Adipocyte (in vitro differentiated cells): ENCODE results near the gene CCDC136.

Source experiments
- DNase-seq: peaks from one replicate; pipeline ENCODE4 v3.0.0-alpha.2; 2015; ENCODE audit warnings: low read depth
- H3K27me3 ChIP-seq: replicated peaks from 2 replicates; pipeline ENCODE4 v1.7.0; 2013; ENCODE audit warnings: mild to moderate bottlenecking, low read length, moderate library complexity; ENCODE audit not compliant: control insufficient read depth, insufficient read depth
- H3K36me3 ChIP-seq: 2 replicates; pipeline ENCODE4 v1.7.0; 2013; ENCODE audit warnings: low read length, mild to moderate bottlenecking, moderate library complexity; ENCODE audit not compliant: control insufficient read depth, insufficient read depth, severe bottlenecking
- H3K4me1 ChIP-seq: 2 replicates; pipeline ENCODE4 v1.7.0; 2013; ENCODE audit warnings: mild to moderate bottlenecking, low read length, moderate library complexity; ENCODE audit not compliant: control insufficient read depth, insufficient read depth
- H3K4me3 ChIP-seq: 2 replicates; pipeline ENCODE4 v1.7.0; 2013; ENCODE audit warnings: mild to moderate bottlenecking, low read length, moderate library complexity
- H3K9ac ChIP-seq: 2 replicates; pipeline ENCODE4 v1.7.0; 2013; ENCODE audit warnings: mild to moderate bottlenecking, low read length, moderate library complexity
- H3K9me3 ChIP-seq: 2 replicates; pipeline ENCODE4 v1.7.0; 2013; ENCODE audit warnings: mild to moderate bottlenecking, low read length, moderate library complexity; ENCODE audit not compliant: control insufficient read depth

Gene CCDC136

GRCh38 chr7:128810473-128810872, 18.7 kb downstream of the CCDC136 start:
- H3K4me1 ChIP-seq = peaks cover 14% of the 10 kb centered on the region
- no peak for DNase-seq
- no peaks in the 10 kb centered on the region for H3K9me3 ChIP-seq
- H3K27me3 ChIP-seq = no peaks in the 10 kb centered on the region
- H3K36me3 ChIP-seq = peaks cover 17% of the 10 kb centered on the region
- no peak overlapping the region for H3K9ac ChIP-seq
- H3K4me3 ChIP-seq = no peak overlapping the region

- Histone ChIP-seq H3K27me3 (no peaks in the 10 kb centered on the region), H3K9ac (no peak overlapping the region), H3K36me3 (peaks cover 11% of the 10 kb centered on the region), H3K9me3 (no peaks in the 10 kb centered on the region), H3K4me1 (peaks cover 14% of the 10 kb centered on the region), H3K4me3 (no peak overlapping the region)
- DNase-seq = no peak
These were observed 19.2 kb downstream of the CCDC136 start for GRCh38 chr7:128810997-128811396.

- Histone ChIP-seq H3K4me1 (peaks cover 14% of the 10 kb centered on the region), H3K4me3 (no peak overlapping the region), H3K9me3 (no peaks in the 10 kb centered on the region), H3K9ac (no peak overlapping the region), H3K36me3 (peaks cover 6% of the 10 kb centered on the region), H3K27me3 (no peaks in the 10 kb centered on the region)
- no peak for DNase-seq
These were observed 20.1 kb downstream of the CCDC136 start for GRCh38 chr7:128811631-128812430.

- no peaks in the 10 kb centered on the region for H3K9me3 ChIP-seq
- no peaks in the 10 kb centered on the region for H3K27me3 ChIP-seq
- no peak for DNase-seq
- no peak overlapping the region for H3K9ac ChIP-seq
- H3K4me3 ChIP-seq = no peak overlapping the region
- peaks cover under 1% of the 10 kb centered on the region for H3K36me3 ChIP-seq
- peaks cover 14% of the 10 kb centered on the region for H3K4me1 ChIP-seq
These were observed 20.9 kb downstream of the CCDC136 start for GRCh38 chr7:128812514-128813168.

GRCh38 chr7:128814499-128814898, 22.7 kb downstream of the CCDC136 start:
- Histone ChIP-seq H3K4me3 (no peak overlapping the region), H3K4me1 (peaks cover 14% of the 10 kb centered on the region), H3K9ac (no peak overlapping the region), H3K27me3 (no peaks in the 10 kb centered on the region), H3K36me3 (no peaks in the 10 kb centered on the region), H3K9me3 (no peaks in the 10 kb centered on the region)
- DNase-seq = no peak

- peaks cover 14% of the 10 kb centered on the region for H3K4me1 ChIP-seq
- no peak overlapping the region for H3K4me3 ChIP-seq
- H3K36me3 ChIP-seq = no peaks in the 10 kb centered on the region
- H3K9me3 ChIP-seq = no peaks in the 10 kb centered on the region
- H3K9ac ChIP-seq = no peak overlapping the region
- DNase-seq = no peak
- H3K27me3 ChIP-seq = no peaks in the 10 kb centered on the region
These were observed 23.6 kb downstream of the CCDC136 start for GRCh38 chr7:128815289-128815942.

- no peaks in the 10 kb centered on the region for H3K36me3 ChIP-seq
These were observed 26.9 kb downstream of the CCDC136 start for GRCh38 chr7:128818694-128819093.

GRCh38 chr7:128821724-128822123, 30.0 kb downstream of the CCDC136 start:
- H3K27me3 ChIP-seq = no peaks in the 10 kb centered on the region
- H3K9me3 ChIP-seq = no peaks in the 10 kb centered on the region
- DNase-seq = no peak
- no peak overlapping the region for H3K4me3 ChIP-seq
- H3K9ac ChIP-seq = no peak overlapping the region
- H3K36me3 ChIP-seq = no peaks in the 10 kb centered on the region
- peaks cover 8% of the 10 kb centered on the region for H3K4me1 ChIP-seq

More at GRCh38 chr7:128818694-128819093, 26.9 kb downstream of the CCDC136 start:
- no peaks in the 10 kb centered on the region for H3K9me3 ChIP-seq
- H3K4me3 ChIP-seq = no peak overlapping the region
- no peak overlapping the region for H3K9ac ChIP-seq
- no peak for DNase-seq
- peaks cover 8% of the 10 kb centered on the region for H3K4me1 ChIP-seq
- no peaks in the 10 kb centered on the region for H3K27me3 ChIP-seq

GRCh38 chr7:128826512-128826911, 34.7 kb downstream of the CCDC136 start:
- Histone ChIP-seq H3K9ac (no peak overlapping the region), H3K4me3 (no peak overlapping the region), H3K4me1 (peaks cover 36% of the 10 kb centered on the region), H3K27me3 (no peaks in the 10 kb centered on the region), H3K36me3 (no peaks in the 10 kb centered on the region), H3K9me3 (no peaks in the 10 kb centered on the region)
- DNase-seq = no peak

GRCh38 chr7:128826916-128827247, 35.1 kb downstream of the CCDC136 start:
- H3K27me3 ChIP-seq = no peaks in the 10 kb centered on the region
- H3K36me3 ChIP-seq = no peaks in the 10 kb centered on the region
- no peak for DNase-seq
- no peaks in the 10 kb centered on the region for H3K9me3 ChIP-seq
- H3K4me3 ChIP-seq = peak overlapping the region; percentile 31
- peaks cover 36% of the 10 kb centered on the region for H3K4me1 ChIP-seq
- peak overlapping the region; percentile 61 for H3K9ac ChIP-seq

- Histone ChIP-seq H3K9me3 (no peaks in the 10 kb centered on the region), H3K36me3 (no peaks in the 10 kb centered on the region), H3K27me3 (no peaks in the 10 kb centered on the region), H3K4me3 (peak overlapping the region; percentile 39), H3K4me1 (peaks cover 36% of the 10 kb centered on the region), H3K9ac (peak overlapping the region; percentile 61)
- DNase-seq = peak; percentile 85
These were observed 35.6 kb downstream of the CCDC136 start for GRCh38 chr7:128827248-128827958.
